ENCODE data around the gene C1orf116. TPM values are rescaled to one million over a fixed set of nuclear protein-coding genes. Genes with fewer than 3 reads are reported as not detected.
"Not testable (repeated sequence)": the region's sequence is repeated elsewhere in the genome, so short reads cannot be mapped to it uniquely, and the experiment has no call there.

The C1orf116 gene
- polyA plus RNA-seq, 1 donor from 2014 or later = 0.14 TPM

- peak within 1 kb of the TSS; percentile 96 to 98 (median 97) for H3K27ac Mint-ChIP-seq
- no peaks in the 10 kb centered on the region for H3K27me3 Mint-ChIP-seq
- peaks cover 3% of the 10 kb centered on the region for H3K36me3 Mint-ChIP-seq
- peak within 1 kb of the TSS; percentile 96 to 100 (median 99) for H3K4me3 Mint-ChIP-seq
- H3K4me1 Mint-ChIP-seq = peaks cover 43 to 52% (median 47%) of the 10 kb centered on the region in 3 donors
- no peaks in the 10 kb centered on the region for H3K9me3 Mint-ChIP-seq
Measured at GRCh38 chr1:207051191-207051943, 18.8 kb upstream of the C1orf116 start, which contains the start of gene YOD1. Gene YOD1, minus strand, starts transcription at chr1:207051208. Its CDS starts 178 bp downstream, at chr1:207051030.

GRCh38 chr1:207050480-207051190, 18.1 kb upstream of the C1orf116 start:
- no peaks in the 10 kb centered on the region for H3K27me3 Mint-ChIP-seq
- H3K4me3 Mint-ChIP-seq = peak overlapping the region; percentile 96 to 100 (median 99)

GRCh38 chr1:207049974-207050391, 17.4 kb upstream of the C1orf116 start:
- Mint-ChIP-seq H3K27ac (peak overlapping the region; percentile 96 to 98 (median 97)), H3K9me3 (no peaks in the 10 kb centered on the region), H3K4me1 (peaks cover 41 to 53% (median 43%) of the 10 kb centered on the region in 3 donors), H3K27me3 (no peaks in the 10 kb centered on the region), H3K36me3 (peaks cover 3% of the 10 kb centered on the region), H3K4me3 (peak overlapping the region; percentile 96 to 100 (median 99))

More at GRCh38 chr1:207050480-207051190, 18.1 kb upstream of the C1orf116 start:
- H3K9me3 Mint-ChIP-seq = no peaks in the 10 kb centered on the region
- H3K27ac Mint-ChIP-seq = peak overlapping the region; percentile 96 to 98 (median 97)
- H3K4me1 Mint-ChIP-seq = peaks cover 44 to 55% (median 44%) of the 10 kb centered on the region in 3 donors
- peaks cover 3% of the 10 kb centered on the region for H3K36me3 Mint-ChIP-seq

- H3K9me3 Mint-ChIP-seq = no peaks in the 10 kb centered on the region
- peak overlapping the region; percentile 38 to 100 (median 78) for H3K4me3 Mint-ChIP-seq
- no peaks in the 10 kb centered on the region for H3K27me3 Mint-ChIP-seq
- peak overlapping the region in 2 of 3 donors; percentile 97 to 98 for H3K27ac Mint-ChIP-seq
- H3K36me3 Mint-ChIP-seq = peaks cover 5% of the 10 kb centered on the region
- H3K4me1 Mint-ChIP-seq = peaks cover 37 to 51% (median 39%) of the 10 kb centered on the region in 3 donors
Measured at GRCh38 chr1:207049514-207049913, 17.0 kb upstream of the C1orf116 start.

GRCh38 chr1:207049054-207049453, 16.5 kb upstream of the C1orf116 start:
- Mint-ChIP-seq H3K4me3 (peak overlapping the region in 1 of 4 donors; percentile 99), H3K36me3 (peaks cover 5% of the 10 kb centered on the region), H3K27me3 (no peaks in the 10 kb centered on the region), H3K9me3 (no peaks in the 10 kb centered on the region), H3K4me1 (peaks cover 32 to 46% (median 34%) of the 10 kb centered on the region in 3 donors), H3K27ac (peak overlapping the region in 1 of 3 donors; percentile 98)

- Mint-ChIP-seq H3K9me3 (no peaks in the 10 kb centered on the region), H3K27ac (no peak overlapping the region), H3K4me1 (peaks cover 28 to 42% (median 31%) of the 10 kb centered on the region in 3 donors), H3K36me3 (peaks cover 5% of the 10 kb centered on the region), H3K27me3 (no peaks in the 10 kb centered on the region), H3K4me3 (peak overlapping the region in 1 of 4 donors; percentile 26)
Measured at GRCh38 chr1:207048041-207048440, 15.5 kb upstream of the C1orf116 start.

GRCh38 chr1:207047505-207047904, 14.9 kb upstream of the C1orf116 start:
- Mint-ChIP-seq H3K4me1 (peaks cover 22 to 40% (median 25%) of the 10 kb centered on the region in 3 donors), H3K4me3 (peak overlapping the region in 1 of 4 donors; percentile 26)

GRCh38 chr1:207045453-207045852, 12.9 kb upstream of the C1orf116 start:
- Mint-ChIP-seq H3K36me3 (peaks cover 6% of the 10 kb centered on the region), H3K27me3 (no peaks in the 10 kb centered on the region), H3K9me3 (no peaks in the 10 kb centered on the region), H3K4me1 (peaks cover 16 to 28% (median 19%) of the 10 kb centered on the region in 3 donors), H3K27ac (no peak overlapping the region), H3K4me3 (no peak overlapping the region)

More at GRCh38 chr1:207047505-207047904, 14.9 kb upstream of the C1orf116 start:
- Mint-ChIP-seq H3K36me3 (peaks cover 6% of the 10 kb centered on the region), H3K27me3 (no peaks in the 10 kb centered on the region), H3K9me3 (no peaks in the 10 kb centered on the region), H3K27ac (no peak overlapping the region)

- not testable (repeated sequence) for H3K4me1 Mint-ChIP-seq, H3K4me3 Mint-ChIP-seq, H3K27me3 Mint-ChIP-seq, H3K36me3 Mint-ChIP-seq, H3K9me3 Mint-ChIP-seq
- peak overlapping the region in 1 of 3 donors; percentile 27 for H3K27ac Mint-ChIP-seq
Measured at GRCh38 chr1:207041397-207041796, 8.8 kb upstream of the C1orf116 start.

GRCh38 chr1:207040181-207040533, 7.6 kb upstream of the C1orf116 start:
- H3K9me3 Mint-ChIP-seq = no peaks in the 10 kb centered on the region
- H3K36me3 Mint-ChIP-seq = peaks cover 4% of the 10 kb centered on the region
- H3K27me3 Mint-ChIP-seq = peaks cover 2% of the 10 kb centered on the region
- no peak overlapping the region for H3K4me3 Mint-ChIP-seq
- peaks cover 0 to 3% (median 0%) of the 10 kb centered on the region in 3 donors for H3K4me1 Mint-ChIP-seq
- no peak overlapping the region for H3K27ac Mint-ChIP-seq

GRCh38 chr1:207039380-207040180, 7.0 kb upstream of the C1orf116 start:
- Mint-ChIP-seq H3K36me3 (peaks cover 2% of the 10 kb centered on the region), H3K4me1 (no peaks in the 10 kb centered on the region), H3K27me3 (peaks cover 2% of the 10 kb centered on the region), H3K27ac (no peak overlapping the region), H3K4me3 (no peak overlapping the region), H3K9me3 (no peaks in the 10 kb centered on the region)

- no peak overlapping the region for H3K4me3 Mint-ChIP-seq
- no peaks in the 10 kb centered on the region for H3K36me3 Mint-ChIP-seq
- peaks cover 2% of the 10 kb centered on the region for H3K27me3 Mint-ChIP-seq
- no peaks in the 10 kb centered on the region for H3K4me1 Mint-ChIP-seq
- no peaks in the 10 kb centered on the region for H3K9me3 Mint-ChIP-seq
- H3K27ac Mint-ChIP-seq = no peak overlapping the region
Measured at GRCh38 chr1:207036865-207037264, 4.3 kb upstream of the C1orf116 start.

- Mint-ChIP-seq H3K27ac (no peak overlapping the region), H3K36me3 (no peaks in the 10 kb centered on the region)
Measured at GRCh38 chr1:207035877-207036551, 3.5 kb upstream of the C1orf116 start.

GRCh38 chr1:207034998-207035397, 2.4 kb upstream of the C1orf116 start:
- H3K27me3 Mint-ChIP-seq = peaks cover 11% of the 10 kb centered on the region
- no peak overlapping the region for H3K4me3 Mint-ChIP-seq
- H3K27ac Mint-ChIP-seq = no peak overlapping the region
- H3K9me3 Mint-ChIP-seq = peaks cover 0 to 2% (median 0%) of the 10 kb centered on the region in 3 donors
- no peaks in the 10 kb centered on the region for H3K4me1 Mint-ChIP-seq
- H3K36me3 Mint-ChIP-seq = no peaks in the 10 kb centered on the region

More at GRCh38 chr1:207035877-207036551, 3.5 kb upstream of the C1orf116 start:
- Mint-ChIP-seq H3K4me3 (no peak overlapping the region), H3K9me3 (no peaks in the 10 kb centered on the region), H3K27me3 (peaks cover 7% of the 10 kb centered on the region), H3K4me1 (no peaks in the 10 kb centered on the region)
